Left renal cortex interstitium (tissue), 4 donors: ENCODE results near the gene C15orf62. TPM values are rescaled to one million over a fixed set of nuclear protein-coding genes. Genes with fewer than 3 reads are reported as not detected.

Source experiments
- DNase-seq, 4 donors: peaks; one replicate each; pipeline ENCODE4 v3.0.0-alpha.2; 2013; ENCODE audit warnings: low read depth in 4 of 4, low spot score in 2 of 4, missing footprints in 1 of 4
- polyA plus RNA-seq, 4 donors: library from polyadenylated mRNA; unstranded; fragments of 120-200 nt; gene quantifications; one replicate each; pipeline ENCODE4 v1.2.1, GENCODE V29; 2013; ENCODE audit not compliant: insufficient read length in 4 of 4

C15orf62 gene
- polyA plus RNA-seq, 4 donors: 1.6 to 4.9 (median 3.2) TPM

GRCh38 chr15:40754883-40755811, 14.6 kb upstream of the C15orf62 start, which contains the start of gene RMDN3:
Gene RMDN3 (minus strand): TSS chr15:40755254. CDS start chr15:40754783, 471 bp downstream.
- peak; percentile 87 to 94 (median 90) for DNase-seq

- no peak for DNase-seq
Measured at GRCh38 chr15:40755812-40756208, 14.0 kb upstream of the C15orf62 start.

GRCh38 chr15:40756938-40757337, 12.8 kb upstream of the C15orf62 start:
- DNase-seq: no peak

GRCh38 chr15:40759961-40760360, 9.8 kb upstream of the C15orf62 start:
- no peak for DNase-seq

- peak in 1 of 4 donors; percentile 75 for DNase-seq
Measured at GRCh38 chr15:40762919-40763800, 6.6 kb upstream of the C15orf62 start.

GRCh38 chr15:40763801-40764628, 5.8 kb upstream of the C15orf62 start, which contains the start of gene GCHFR:
Gene GCHFR (plus strand): TSS chr15:40764068. CDS start chr15:40764181, 113 bp downstream.
- peak in 1 of 4 donors; percentile 67 for DNase-seq

GRCh38 chr15:40764629-40765103, 5.1 kb upstream of the C15orf62 start:
- DNase-seq: no peak

GRCh38 chr15:40766194-40766815, 3.5 kb upstream of the C15orf62 start:
- DNase-seq: no peak

- DNase-seq: no peak
Measured at GRCh38 chr15:40766906-40767837, 2.6 kb upstream of the C15orf62 start.

GRCh38 chr15:40767838-40768500, 1.8 kb upstream of the C15orf62 start:
- DNase-seq: no peak

- DNase-seq: no peak
Measured at GRCh38 chr15:40768521-40769273, 1.1 kb upstream of the C15orf62 start.

GRCh38 chr15:40770147-40770721, 454 bp downstream of the C15orf62 start:
- DNase-seq: no peak

GRCh38 chr15:40771242-40771641, 1.5 kb downstream of the C15orf62 start:
- DNase-seq: no peak

- DNase-seq: no peak
Measured at GRCh38 chr15:40772014-40772413, 2.2 kb downstream of the C15orf62 start.

- no peak for DNase-seq
Measured at GRCh38 chr15:40773496-40773895, 3.7 kb downstream of the C15orf62 start.

- DNase-seq: no peak
Measured at GRCh38 chr15:40773902-40774301, 4.1 kb downstream of the C15orf62 start.

- DNase-seq: no peak
Measured at GRCh38 chr15:40775007-40775406, 5.2 kb downstream of the C15orf62 start.
